SK-N-SH treated with all-trans-retinoic acid at 6 μM for 48 hours (cell line): ENCODE measurements around the gene PLPPR4.

ENCODE experiments used
- ATAC-seq: fragments of 200-7000 bp; cut with Tn5 transposase; 3 replicates; pipeline ENCODE4 v1.9.1; 2020; ENCODE audit warnings: mild to moderate bottlenecking, moderate library complexity
- ARNTL ChIP-seq: fragments of 450-650 bp; formaldehyde crosslinking; IDR thresholded peaks from 2 replicates; pipeline ENCODE4 v1.5.0; 2020; ENCODE audit warnings: low read depth, mild to moderate bottlenecking, moderate library complexity, borderline replicate concordance
- CSDC2 ChIP-seq: fragments of 250-450 bp; sonication (Bioruptor Pico); IDR thresholded peaks from 2 replicates; pipeline ENCODE4 v1.5.0; 2020; ENCODE audit warnings: mild to moderate bottlenecking, moderate library complexity
- CSRNP3 ChIP-seq: fragments of 250-450 bp; sonication (Bioruptor Pico); IDR thresholded peaks from 2 replicates; pipeline ENCODE4 v1.5.1; 2021; ENCODE audit warnings: mild to moderate bottlenecking, moderate library complexity
- ESRRG ChIP-seq: fragments of 250-450 bp; sonication (Bioruptor Pico); IDR thresholded peaks from 2 replicates; pipeline ENCODE4 v1.6.1; 2021; ENCODE audit warnings: mild to moderate bottlenecking
- OSR1 ChIP-seq: fragments of 250-450 bp; sonication (Bioruptor Pico); IDR thresholded peaks from 2 replicates; pipeline ENCODE4 v1.8.0; 2022; ENCODE audit warnings: moderate library complexity, mild to moderate bottlenecking, inconsistent platforms
- PATZ1 ChIP-seq: fragments of 250-450 bp; sonication (Bioruptor Pico); IDR thresholded peaks from 2 replicates; pipeline ENCODE4 v1.8.0; 2020; ENCODE audit warnings: mild to moderate bottlenecking, moderate library complexity, borderline replicate concordance
- PPARA ChIP-seq: fragments of 250-450 bp; sonication (Bioruptor Pico); IDR thresholded peaks from 2 replicates; pipeline ENCODE4 v1.5.0; 2020; ENCODE audit warnings: mild to moderate bottlenecking, borderline replicate concordance
- RARB ChIP-seq: fragments of 250-450 bp; sonication (Bioruptor Pico); IDR thresholded peaks from 2 replicates; pipeline ENCODE4 v1.8.0; 2021; ENCODE audit warnings: mild to moderate bottlenecking, moderate library complexity
- SNAI2 ChIP-seq: fragments of 250-450 bp; sonication (Bioruptor Pico); IDR thresholded peaks from 2 replicates; pipeline ENCODE4 v1.5.0; 2020; ENCODE audit warnings: mild to moderate bottlenecking, moderate library complexity
- TOX ChIP-seq: fragments of 250-450 bp; sonication (Bioruptor Pico); IDR thresholded peaks from 2 replicates; pipeline ENCODE4 v1.8.0; 2021; ENCODE audit warnings: mild to moderate bottlenecking, moderate library complexity, borderline replicate concordance
- ZC3H10 ChIP-seq: fragments of 250-450 bp; sonication (Bioruptor Pico); IDR thresholded peaks from 2 replicates; pipeline ENCODE4 v1.5.1; 2021; ENCODE audit warnings: mild to moderate bottlenecking, moderate library complexity
- ZFP3 ChIP-seq: fragments of 250-450 bp; sonication (Bioruptor Pico); IDR thresholded peaks from 2 replicates; pipeline ENCODE4 v1.5.0; 2020; ENCODE audit warnings: mild to moderate bottlenecking, moderate library complexity
- ZFP30 ChIP-seq: fragments of 450-650 bp; formaldehyde crosslinking; IDR thresholded peaks from 2 replicates; pipeline ENCODE4 v1.5.0; 2022; ENCODE audit warnings: mild to moderate bottlenecking, moderate library complexity
- ZNF565 ChIP-seq: fragments of 450-650 bp; formaldehyde crosslinking; conservative IDR thresholded peaks from 2 replicates; pipeline ENCODE4 v1.5.0; 2020; ENCODE audit warnings: low read depth, mild to moderate bottlenecking, moderate library complexity
- ZNF70 ChIP-seq: fragments of 450-650 bp; formaldehyde crosslinking; IDR thresholded peaks from 2 replicates; pipeline ENCODE4 v1.5.0; 2020; ENCODE audit warnings: mild to moderate bottlenecking, moderate library complexity
- TF ChIP-seq, protein P1 (sequence below): fragments of 250-450 bp; sonication (Bioruptor Pico); IDR thresholded peaks from 2 replicates; pipeline ENCODE4 v1.8.0; 2021; ENCODE audit warnings: low read depth, mild to moderate bottlenecking, moderate library complexity, borderline replicate concordance
- TF ChIP-seq, protein P2 (sequence below): fragments of 250-450 bp; sonication (Bioruptor Pico); IDR thresholded peaks from 2 replicates; pipeline ENCODE4 v1.5.0; 2020; ENCODE audit warnings: mild to moderate bottlenecking, moderate library complexity
- TF ChIP-seq, protein P3 (sequence below): fragments of 250-450 bp; sonication (Bioruptor Pico); IDR thresholded peaks from 2 replicates; pipeline ENCODE4 v1.5.1; 2020; ENCODE audit warnings: low read depth, mild to moderate bottlenecking, moderate library complexity

The PLPPR4 gene

DNA sequence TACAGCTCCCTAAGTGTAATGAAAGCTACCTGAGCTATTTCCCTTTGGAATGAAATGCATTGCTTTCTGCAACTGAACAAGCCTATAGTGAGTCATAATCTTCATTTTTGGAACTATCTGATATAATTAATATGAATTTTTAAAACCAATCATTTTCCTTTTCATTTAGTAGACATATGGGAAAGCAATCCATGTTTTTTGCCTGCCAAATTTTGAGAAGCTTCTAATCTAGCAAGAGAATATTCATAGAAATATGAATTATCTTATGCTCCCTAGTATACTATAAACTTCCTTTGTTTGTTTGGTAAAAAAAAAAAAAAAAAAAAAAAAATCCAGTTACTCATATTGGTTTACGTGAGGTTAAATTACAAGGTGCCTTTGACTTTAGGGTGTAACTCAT lies 68.3 kb downstream of the PLPPR4 start:
- TF ChIP-seq PATZ1 (CRISPR knock-in tag), result no peak
- TF ChIP-seq, protein P1, sequence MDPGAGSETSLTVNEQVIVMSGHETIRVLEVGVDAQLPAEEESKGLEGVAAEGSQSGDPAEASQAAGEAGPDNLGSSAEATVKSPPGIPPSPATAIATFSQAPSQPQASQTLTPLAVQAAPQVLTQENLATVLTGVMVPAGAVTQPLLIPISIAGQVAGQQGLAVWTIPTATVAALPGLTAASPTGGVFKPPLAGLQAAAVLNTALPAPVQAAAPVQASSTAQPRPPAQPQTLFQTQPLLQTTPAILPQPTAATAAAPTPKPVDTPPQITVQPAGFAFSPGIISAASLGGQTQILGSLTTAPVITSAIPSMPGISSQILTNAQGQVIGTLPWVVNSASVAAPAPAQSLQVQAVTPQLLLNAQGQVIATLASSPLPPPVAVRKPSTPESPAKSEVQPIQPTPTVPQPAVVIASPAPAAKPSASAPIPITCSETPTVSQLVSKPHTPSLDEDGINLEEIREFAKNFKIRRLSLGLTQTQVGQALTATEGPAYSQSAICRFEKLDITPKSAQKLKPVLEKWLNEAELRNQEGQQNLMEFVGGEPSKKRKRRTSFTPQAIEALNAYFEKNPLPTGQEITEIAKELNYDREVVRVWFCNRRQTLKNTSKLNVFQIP, result no peak
- TF ChIP-seq OSR1 (CRISPR knock-in tag), result no peak
- TF ChIP-seq, protein P2, sequence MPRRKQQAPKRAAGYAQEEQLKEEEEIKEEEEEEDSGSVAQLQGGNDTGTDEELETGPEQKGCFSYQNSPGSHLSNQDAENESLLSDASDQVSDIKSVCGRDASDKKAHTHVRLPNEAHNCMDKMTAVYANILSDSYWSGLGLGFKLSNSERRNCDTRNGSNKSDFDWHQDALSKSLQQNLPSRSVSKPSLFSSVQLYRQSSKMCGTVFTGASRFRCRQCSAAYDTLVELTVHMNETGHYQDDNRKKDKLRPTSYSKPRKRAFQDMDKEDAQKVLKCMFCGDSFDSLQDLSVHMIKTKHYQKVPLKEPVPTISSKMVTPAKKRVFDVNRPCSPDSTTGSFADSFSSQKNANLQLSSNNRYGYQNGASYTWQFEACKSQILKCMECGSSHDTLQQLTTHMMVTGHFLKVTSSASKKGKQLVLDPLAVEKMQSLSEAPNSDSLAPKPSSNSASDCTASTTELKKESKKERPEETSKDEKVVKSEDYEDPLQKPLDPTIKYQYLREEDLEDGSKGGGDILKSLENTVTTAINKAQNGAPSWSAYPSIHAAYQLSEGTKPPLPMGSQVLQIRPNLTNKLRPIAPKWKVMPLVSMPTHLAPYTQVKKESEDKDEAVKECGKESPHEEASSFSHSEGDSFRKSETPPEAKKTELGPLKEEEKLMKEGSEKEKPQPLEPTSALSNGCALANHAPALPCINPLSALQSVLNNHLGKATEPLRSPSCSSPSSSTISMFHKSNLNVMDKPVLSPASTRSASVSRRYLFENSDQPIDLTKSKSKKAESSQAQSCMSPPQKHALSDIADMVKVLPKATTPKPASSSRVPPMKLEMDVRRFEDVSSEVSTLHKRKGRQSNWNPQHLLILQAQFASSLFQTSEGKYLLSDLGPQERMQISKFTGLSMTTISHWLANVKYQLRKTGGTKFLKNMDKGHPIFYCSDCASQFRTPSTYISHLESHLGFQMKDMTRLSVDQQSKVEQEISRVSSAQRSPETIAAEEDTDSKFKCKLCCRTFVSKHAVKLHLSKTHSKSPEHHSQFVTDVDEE, result no peak
- TF ChIP-seq PPARA (CRISPR knock-in tag), result no peak
- TF ChIP-seq ZNF565, result no peak
- no peak for TF ChIP-seq ZNF70 (CRISPR knock-in tag)
- TF ChIP-seq SNAI2, result no peak
- no peak for TF ChIP-seq CSRNP3 (CRISPR knock-in tag)
- ATAC-seq, result no peak

- ATAC-seq, result no peak
- no peak for TF ChIP-seq PPARA (CRISPR knock-in tag)
- TF ChIP-seq CSRNP3 (CRISPR knock-in tag), result no peak
- TF ChIP-seq ZFP30 (CRISPR knock-in tag), result no peak
These were observed 70.7 kb downstream of the PLPPR4 start for GRCh38 chr1:99334991-99335390.

GRCh38 chr1:99347041-99347684 lies 82.9 kb downstream of the PLPPR4 start:
- TF ChIP-seq ZNF565, result no peak
- TF ChIP-seq, protein P1, result no peak
- TF ChIP-seq PPARA (CRISPR knock-in tag), result no peak
- no peak for TF ChIP-seq ESRRG (CRISPR knock-in tag)
- TF ChIP-seq, protein P3, sequence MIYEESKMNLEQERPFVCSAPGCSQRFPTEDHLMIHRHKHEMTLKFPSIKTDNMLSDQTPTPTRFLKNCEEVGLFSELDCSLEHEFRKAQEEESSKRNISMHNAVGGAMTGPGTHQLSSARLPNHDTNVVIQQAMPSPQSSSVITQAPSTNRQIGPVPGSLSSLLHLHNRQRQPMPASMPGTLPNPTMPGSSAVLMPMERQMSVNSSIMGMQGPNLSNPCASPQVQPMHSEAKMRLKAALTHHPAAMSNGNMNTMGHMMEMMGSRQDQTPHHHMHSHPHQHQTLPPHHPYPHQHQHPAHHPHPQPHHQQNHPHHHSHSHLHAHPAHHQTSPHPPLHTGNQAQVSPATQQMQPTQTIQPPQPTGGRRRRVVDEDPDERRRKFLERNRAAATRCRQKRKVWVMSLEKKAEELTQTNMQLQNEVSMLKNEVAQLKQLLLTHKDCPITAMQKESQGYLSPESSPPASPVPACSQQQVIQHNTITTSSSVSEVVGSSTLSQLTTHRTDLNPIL, result no peak
- no peak for TF ChIP-seq CSDC2 (CRISPR knock-in tag)
- TF ChIP-seq, protein P2, result no peak
- TF ChIP-seq ZFP30 (CRISPR knock-in tag), result no peak
- TF ChIP-seq ARNTL (CRISPR knock-in tag), result no peak
- no peak for TF ChIP-seq TOX (CRISPR knock-in tag)
- TF ChIP-seq RARB, result no peak
- no peak for TF ChIP-seq ZFP3 (CRISPR knock-in tag)
- TF ChIP-seq SNAI2, result no peak
- no peak for TF ChIP-seq ZC3H10
- TF ChIP-seq PATZ1 (CRISPR knock-in tag), result no peak
- ATAC-seq, result no peak
